Epidermal melanocyte (primary cell): Measurements from ENCODE around the gene DARS1.

Experiments used
- DNase-seq: peaks from one replicate; pipeline ENCODE4 v3.0.0; 2011; ENCODE audit warnings: low spot score; ENCODE audit not compliant: insufficient read length

Gene DARS1

GRCh38 chr2:136016427-136016826 lies 31.0 kb upstream of the DARS1 start:
- DNase-seq, result no peak

GRCh38 chr2:136015699-136016098 lies 30.3 kb upstream of the DARS1 start:
- DNase-seq, result no peak

- no peak for DNase-seq
These were observed 29.0 kb upstream of the DARS1 start for GRCh38 chr2:136014411-136014810.

- no peak for DNase-seq
These were observed 28.5 kb upstream of the DARS1 start for GRCh38 chr2:136013955-136014354.

- no peak for DNase-seq
These were observed 27.8 kb upstream of the DARS1 start for GRCh38 chr2:136013136-136013685.

GRCh38 chr2:136012315-136012714 lies 26.9 kb upstream of the DARS1 start:
- DNase-seq, result no peak

GRCh38 chr2:136010126-136010525 lies 24.7 kb upstream of the DARS1 start:
- no peak for DNase-seq

- DNase-seq, result no peak
These were observed 22.9 kb upstream of the DARS1 start for GRCh38 chr2:136008205-136008865.

- no peak for DNase-seq
These were observed 21.2 kb upstream of the DARS1 start for GRCh38 chr2:136006658-136007057.

GRCh38 chr2:136005462-136006196 lies 20.2 kb upstream of the DARS1 start:
- DNase-seq, result no peak

GRCh38 chr2:136004965-136005364 lies 19.5 kb upstream of the DARS1 start:
- DNase-seq, result no peak

- DNase-seq, result no peak
These were observed 15.7 kb upstream of the DARS1 start for GRCh38 chr2:136001131-136001530.

- DNase-seq, result no peak
These were observed 15.1 kb upstream of the DARS1 start for GRCh38 chr2:136000502-136000901.

GRCh38 chr2:135999899-136000298 lies 14.5 kb upstream of the DARS1 start:
- DNase-seq, result no peak

- DNase-seq, result no peak
These were observed 13.5 kb upstream of the DARS1 start for GRCh38 chr2:135998879-135999278.

- no peak for DNase-seq
These were observed 12.0 kb upstream of the DARS1 start for GRCh38 chr2:135997380-135997779.

GRCh38 chr2:135996304-135996703 lies 10.9 kb upstream of the DARS1 start:
- DNase-seq, result no peak

- no peak for DNase-seq
These were observed 8.9 kb upstream of the DARS1 start for GRCh38 chr2:135994281-135994680.

- no peak for DNase-seq
These were observed 8.0 kb upstream of the DARS1 start for GRCh38 chr2:135993421-135993820.

- no peak for DNase-seq
These were observed 6.4 kb upstream of the DARS1 start for GRCh38 chr2:135991861-135992260.

- no peak for DNase-seq
These were observed 2.0 kb upstream of the DARS1 start for GRCh38 chr2:135987441-135987840.

GRCh38 chr2:135986507-135986906 lies 1.1 kb upstream of the DARS1 start:
- no peak for DNase-seq
